HEK293 (cell line): ENCODE results near the gene MRGPRD.

ENCODE experiments used
- BCL6B ChIP-seq: fragments of 450-650 bp; formaldehyde crosslinking; IDR thresholded peaks from 2 replicates; pipeline ENCODE4 v1.5.1; 2017; ENCODE audit warnings: missing biosample characterization, missing genetic modification characterization
- GLI4 ChIP-seq: fragments of 450-650 bp; formaldehyde crosslinking; IDR thresholded peaks from 2 replicates; pipeline ENCODE4 v1.5.1; 2016; ENCODE audit warnings: missing biosample characterization, missing genetic modification characterization
- IKZF3 ChIP-seq: fragments of 450-650 bp; IDR thresholded peaks from 2 replicates; pipeline ENCODE4 v1.5.0; 2018; ENCODE audit warnings: missing biosample characterization, mild to moderate bottlenecking, missing genetic modification characterization, moderate library complexity
- KLF10 ChIP-seq: fragments of 450-650 bp; IDR thresholded peaks from 2 replicates; pipeline ENCODE4 v1.5.1; 2018; ENCODE audit warnings: missing biosample characterization, mild to moderate bottlenecking, missing genetic modification characterization
- PRDM10 ChIP-seq: fragments of 450-650 bp; formaldehyde crosslinking; IDR thresholded peaks from 2 replicates; pipeline ENCODE4 v1.5.1; 2016; ENCODE audit warnings: missing biosample characterization, missing genetic modification characterization
- RBAK ChIP-seq: fragments of 450-650 bp; formaldehyde crosslinking; IDR thresholded peaks from 2 replicates; pipeline ENCODE4 v1.5.1; 2016; ENCODE audit warnings: missing biosample characterization, missing genetic modification characterization
- REST ChIP-seq: fragments of 450-650 bp; formaldehyde crosslinking; IDR thresholded peaks from 2 replicates; pipeline ENCODE4 v1.5.1; 2016; ENCODE audit warnings: missing biosample characterization, missing genetic modification characterization
- YY2 ChIP-seq: fragments of 450-650 bp; formaldehyde crosslinking; IDR thresholded peaks from 2 replicates; pipeline ENCODE4 v1.5.1; 2016; ENCODE audit warnings: missing biosample characterization, missing genetic modification characterization
- ZBTB10 ChIP-seq: fragments of 450-650 bp; formaldehyde crosslinking; IDR thresholded peaks from 2 replicates; pipeline ENCODE4 v1.5.1; 2016; ENCODE audit warnings: missing biosample characterization, missing genetic modification characterization
- ZBTB20 ChIP-seq: fragments of 450-650 bp; formaldehyde crosslinking; IDR thresholded peaks from 2 replicates; pipeline ENCODE4 v1.5.1; 2016; ENCODE audit warnings: missing biosample characterization, missing genetic modification characterization
- ZBTB7A ChIP-seq: fragments of 450-650 bp; formaldehyde crosslinking; IDR thresholded peaks from 2 replicates; pipeline ENCODE4 v1.5.1; 2016; ENCODE audit warnings: low read depth, missing biosample characterization, missing genetic modification characterization
- ZFP69B ChIP-seq: fragments of 450-650 bp; formaldehyde crosslinking; IDR thresholded peaks from 2 replicates; pipeline ENCODE4 v1.5.1; 2016; ENCODE audit warnings: missing biosample characterization, missing genetic modification characterization
- ZIC2 ChIP-seq: fragments of 450-650 bp; formaldehyde crosslinking; IDR thresholded peaks from 2 replicates; pipeline ENCODE4 v1.5.1; 2016; ENCODE audit warnings: missing biosample characterization, missing genetic modification characterization
- ZNF146 ChIP-seq: fragments of 450-650 bp; formaldehyde crosslinking; IDR thresholded peaks from 2 replicates; pipeline ENCODE4 v1.5.1; 2016; ENCODE audit warnings: missing biosample characterization, missing genetic modification characterization
- ZNF155 ChIP-seq: fragments of 450-650 bp; formaldehyde crosslinking; IDR thresholded peaks from 2 replicates; pipeline ENCODE4 v1.5.1; 2016; ENCODE audit warnings: missing biosample characterization, missing genetic modification characterization
- ZNF202 ChIP-seq: fragments of 450-650 bp; formaldehyde crosslinking; IDR thresholded peaks from 2 replicates; pipeline ENCODE4 v1.5.1; 2016; ENCODE audit warnings: missing biosample characterization, missing genetic modification characterization, borderline replicate concordance
- ZNF292 ChIP-seq: fragments of 450-650 bp; formaldehyde crosslinking; IDR thresholded peaks from 2 replicates; pipeline ENCODE4 v1.5.1; 2016; ENCODE audit warnings: low read depth, missing biosample characterization, missing genetic modification characterization, borderline replicate concordance
- ZNF341 ChIP-seq: fragments of 450-650 bp; formaldehyde crosslinking; IDR thresholded peaks from 2 replicates; pipeline ENCODE4; 2016; ENCODE audit warnings: low read depth, missing biosample characterization, missing genetic modification characterization
- ZNF398 ChIP-seq: fragments of 450-650 bp; formaldehyde crosslinking; IDR thresholded peaks from 2 replicates; pipeline ENCODE4 v1.5.1; 2017; ENCODE audit warnings: missing biosample characterization, missing genetic modification characterization
- ZNF549 ChIP-seq: fragments of 450-650 bp; IDR thresholded peaks from 2 replicates; pipeline ENCODE4 v1.5.1; 2018; ENCODE audit warnings: missing biosample characterization, missing genetic modification characterization, mild to moderate bottlenecking, inconsistent platforms, moderate library complexity
- ZNF585B ChIP-seq: fragments of 450-650 bp; formaldehyde crosslinking; IDR thresholded peaks from 2 replicates; pipeline ENCODE4 v1.5.1; 2016; ENCODE audit warnings: missing biosample characterization, missing genetic modification characterization
- ZSCAN30 ChIP-seq: fragments of 450-650 bp; IDR thresholded peaks from 2 replicates; pipeline ENCODE4 v1.5.1; 2018; ENCODE audit warnings: missing biosample characterization, mild to moderate bottlenecking, missing genetic modification characterization, moderate library complexity
- ZXDB ChIP-seq: fragments of 450-650 bp; formaldehyde crosslinking; IDR thresholded peaks from 2 replicates; pipeline ENCODE4 v1.5.1; 2016; ENCODE audit warnings: missing biosample characterization, missing genetic modification characterization
- TF ChIP-seq, protein P1 (sequence below): fragments of 450-650 bp; formaldehyde crosslinking; IDR thresholded peaks from 2 replicates; pipeline ENCODE4 v1.5.1; 2016; ENCODE audit warnings: missing biosample characterization, missing genetic modification characterization

MRGPRD gene

DNA sequence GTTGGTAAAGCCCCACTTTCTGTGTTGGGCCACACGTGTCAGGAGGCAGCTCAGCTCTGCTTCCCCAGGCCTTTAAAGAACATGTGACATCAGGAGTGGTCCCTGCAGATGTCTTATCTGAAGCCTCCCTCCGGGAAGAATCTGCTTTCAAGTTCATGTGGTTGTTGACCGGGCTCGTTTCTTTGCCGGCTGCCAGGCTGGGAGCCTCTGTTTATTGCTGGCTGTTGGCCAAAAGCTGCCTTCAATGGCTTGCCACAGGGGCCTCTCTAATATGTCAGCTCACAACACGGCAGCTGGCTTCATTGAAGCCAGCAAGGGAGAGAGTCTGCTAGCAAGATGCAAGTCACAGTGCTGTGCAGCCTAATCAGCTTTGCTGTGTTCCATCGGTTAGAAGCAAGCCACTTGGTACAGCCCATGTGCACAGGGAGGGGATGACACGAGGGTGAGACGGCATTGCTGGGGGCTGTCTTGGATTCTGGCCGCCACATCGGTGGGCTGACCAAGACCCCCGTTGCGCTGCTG lies 17.7 kb upstream of the MRGPRD start (continued):
- TF ChIP-seq, protein P1, sequence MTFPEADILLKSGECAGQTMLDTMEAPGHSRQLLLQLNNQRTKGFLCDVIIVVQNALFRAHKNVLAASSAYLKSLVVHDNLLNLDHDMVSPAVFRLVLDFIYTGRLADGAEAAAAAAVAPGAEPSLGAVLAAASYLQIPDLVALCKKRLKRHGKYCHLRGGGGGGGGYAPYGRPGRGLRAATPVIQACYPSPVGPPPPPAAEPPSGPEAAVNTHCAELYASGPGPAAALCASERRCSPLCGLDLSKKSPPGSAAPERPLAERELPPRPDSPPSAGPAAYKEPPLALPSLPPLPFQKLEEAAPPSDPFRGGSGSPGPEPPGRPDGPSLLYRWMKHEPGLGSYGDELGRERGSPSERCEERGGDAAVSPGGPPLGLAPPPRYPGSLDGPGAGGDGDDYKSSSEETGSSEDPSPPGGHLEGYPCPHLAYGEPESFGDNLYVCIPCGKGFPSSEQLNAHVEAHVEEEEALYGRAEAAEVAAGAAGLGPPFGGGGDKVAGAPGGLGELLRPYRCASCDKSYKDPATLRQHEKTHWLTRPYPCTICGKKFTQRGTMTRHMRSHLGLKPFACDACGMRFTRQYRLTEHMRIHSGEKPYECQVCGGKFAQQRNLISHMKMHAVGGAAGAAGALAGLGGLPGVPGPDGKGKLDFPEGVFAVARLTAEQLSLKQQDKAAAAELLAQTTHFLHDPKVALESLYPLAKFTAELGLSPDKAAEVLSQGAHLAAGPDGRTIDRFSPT (tag by site-specific recombination), result no peak
- TF ChIP-seq ZNF155 (tag by site-specific recombination) (no peak), PRDM10 (tag by site-specific recombination) (peak; percentile 84), ZNF292 (tag by site-specific recombination) (no peak), ZNF398 (tag by site-specific recombination) (no peak), ZFP69B (tag by site-specific recombination) (0 out of 2 replicates have a peak, but pooled peaks have one; percentile 8), BCL6B (tag by site-specific recombination) (no peak), YY2 (tag by site-specific recombination) (no peak), RBAK (no peak), IKZF3 (tag by site-specific recombination) (no peak), ZNF202 (no peak), ZNF549 (tag by site-specific recombination) (peak; percentile 48), REST (tag by site-specific recombination) (no peak), GLI4 (tag by site-specific recombination) (no peak), ZNF341 (tag by site-specific recombination) (0 out of 2 replicates have a peak, but pooled peaks have one; percentile 51), ZBTB7A (no peak), ZSCAN30 (tag by site-specific recombination) (no peak), ZNF585B (tag by site-specific recombination) (no peak), ZXDB (tag by site-specific recombination) (no peak), ZNF146 (no peak), KLF10 (no peak), ZBTB10 (tag by site-specific recombination) (no peak), ZBTB20 (tag by site-specific recombination) (no peak), ZIC2 (tag by site-specific recombination) (peak; percentile 53)
